ENCODE data around the gene COMMD1. TPM values are rescaled to one million over a fixed set of nuclear protein-coding genes. Genes with fewer than 3 reads are reported as not detected.

The COMMD1 gene
- total RNA-seq, 1 donor from 2014 or later, result 43.6 TPM

GRCh38 chr2:62042400-62042799 lies 136.9 kb downstream of the COMMD1 start:
- Mint-ChIP-seq H3K27ac (no peak overlapping the region), H3K36me3 (peaks cover 12% of the 10 kb centered on the region), H3K4me3 (no peak overlapping the region), H3K27me3 (no peaks in the 10 kb centered on the region), H3K4me1 (ENCODE audit: unreplicated experiment) (no peaks in the 10 kb centered on the region), H3K9me3 (peaks cover 16% of the 10 kb centered on the region)
- DNase-seq (ENCODE audit: extremely low spot score, unreplicated experiment), result no peak
- TF ChIP-seq CTCF (conservative IDR thresholded peaks at IDR 0.05), result no peak

GRCh38 chr2:62042944-62043343 lies 137.5 kb downstream of the COMMD1 start:
- no peaks in the 10 kb centered on the region for H3K4me1 Mint-ChIP-seq (ENCODE audit: unreplicated experiment)
- H3K9me3 Mint-ChIP-seq, result peaks cover 16% of the 10 kb centered on the region
- H3K4me3 Mint-ChIP-seq, result peak overlapping the region; percentile 44
- no peaks in the 10 kb centered on the region for H3K27me3 Mint-ChIP-seq
- TF ChIP-seq CTCF (conservative IDR thresholded peaks at IDR 0.05), result no peak
- H3K36me3 Mint-ChIP-seq, result peaks cover 12% of the 10 kb centered on the region
- DNase-seq (ENCODE audit: extremely low spot score, unreplicated experiment), result no peak
- H3K27ac Mint-ChIP-seq, result peak overlapping the region; percentile 61

- peaks cover 12% of the 10 kb centered on the region for H3K36me3 Mint-ChIP-seq
- H3K27me3 Mint-ChIP-seq, result no peaks in the 10 kb centered on the region
- H3K4me3 Mint-ChIP-seq, result peak overlapping the region; percentile 17
- peak overlapping the region; percentile 72 for H3K27ac Mint-ChIP-seq
- H3K4me1 Mint-ChIP-seq (ENCODE audit: unreplicated experiment), result peaks cover 10% of the 10 kb centered on the region
- H3K9me3 Mint-ChIP-seq, result peaks cover 16% of the 10 kb centered on the region
- no peak for DNase-seq (ENCODE audit: extremely low spot score, unreplicated experiment)
- no peak for TF ChIP-seq CTCF (conservative IDR thresholded peaks at IDR 0.05)
These were observed 139.6 kb downstream of the COMMD1 start for GRCh38 chr2:62045017-62045543.

- Mint-ChIP-seq H3K27me3 (no peaks in the 10 kb centered on the region), H3K4me1 (ENCODE audit: unreplicated experiment) (peaks cover 18% of the 10 kb centered on the region)
These were observed 140.7 kb downstream of the COMMD1 start for GRCh38 chr2:62046141-62046540.

GRCh38 chr2:62050456-62051045 lies 145.1 kb downstream of the COMMD1 start:
- H3K27ac Mint-ChIP-seq, result peak overlapping the region; percentile 29
- no peaks in the 10 kb centered on the region for H3K9me3 Mint-ChIP-seq
- H3K4me3 Mint-ChIP-seq, result no peak overlapping the region
- H3K27me3 Mint-ChIP-seq, result no peaks in the 10 kb centered on the region
- no peak for DNase-seq (ENCODE audit: extremely low spot score, unreplicated experiment)
- no peaks in the 10 kb centered on the region for H3K36me3 Mint-ChIP-seq
- no peak for TF ChIP-seq CTCF (conservative IDR thresholded peaks at IDR 0.05)
- peaks cover 23% of the 10 kb centered on the region for H3K4me1 Mint-ChIP-seq (ENCODE audit: unreplicated experiment)

More at GRCh38 chr2:62046141-62046540, 140.7 kb downstream of the COMMD1 start:
- no peak for DNase-seq (ENCODE audit: extremely low spot score, unreplicated experiment)
- H3K27ac Mint-ChIP-seq, result no peak overlapping the region
- H3K9me3 Mint-ChIP-seq, result peaks cover 16% of the 10 kb centered on the region
- H3K4me3 Mint-ChIP-seq, result no peak overlapping the region
- peaks cover 7% of the 10 kb centered on the region for H3K36me3 Mint-ChIP-seq
- no peak for TF ChIP-seq CTCF (conservative IDR thresholded peaks at IDR 0.05)

Data from type B pancreatic cell (in vitro differentiated cells).